Ectodermal cell (in vitro differentiated cells): ENCODE measurements around the gene SLC1A2.

Experiments used
- H3K27ac ChIP-seq: 2 replicates; pipeline ENCODE4 v1.7.0; 2013; ENCODE audit warnings: mild to moderate bottlenecking, low read depth, low read length; ENCODE audit not compliant: insufficient read depth, poor library complexity, severe bottlenecking
- H3K27me3 ChIP-seq: 2 replicates; pipeline ENCODE4 v1.7.0; 2013; ENCODE audit warnings: mild to moderate bottlenecking, low read length; ENCODE audit not compliant: insufficient read depth, control insufficient read depth, poor library complexity, severe bottlenecking
- H3K36me3 ChIP-seq: one replicate; pipeline ENCODE4 v1.7.0; 2013; ENCODE audit warnings: low read length; ENCODE audit not compliant: control insufficient read depth, insufficient read depth
- H3K4me1 ChIP-seq: one replicate; pipeline ENCODE4 v1.7.0; 2013; ENCODE audit warnings: low read length; ENCODE audit not compliant: control insufficient read depth, insufficient read depth
- H3K4me3 ChIP-seq: 2 replicates; pipeline ENCODE4 v1.7.0; 2013; ENCODE audit warnings: low read depth, low read length, control low read depth; ENCODE audit not compliant: insufficient read depth
- H3K9me3 ChIP-seq: 2 replicates; pipeline ENCODE4 v1.7.0; 2013; ENCODE audit warnings: mild to moderate bottlenecking, low read length, moderate library complexity; ENCODE audit not compliant: control insufficient read depth
- WGBS, 2 experiments: methylation state at CpG; one replicate each; pipeline ENCODE4 v1.1.7; 2013; ENCODE audit warnings: missing lambda C conversion rate in 2 of 2; 5-methylcytosine and 5-hydroxymethylcytosine counted together

SLC1A2 gene

GRCh38 chr11:35304386-35304775 is 115.0 kb downstream of the SLC1A2 start:
- Histone ChIP-seq H3K4me3 (no peak overlapping the region), H3K27ac (no peak overlapping the region), H3K36me3 (no peaks in the 10 kb centered on the region), H3K9me3 (no peaks in the 10 kb centered on the region), H3K27me3 (no peaks in the 10 kb centered on the region), H3K4me1 (no peaks in the 10 kb centered on the region)
- 86 to 91% methylated on average over 2 of the region's 2 CpGs for WGBS, 2 experiments

GRCh38 chr11:35303596-35304385 is 115.6 kb downstream of the SLC1A2 start:
- H3K27me3 ChIP-seq: no peaks in the 10 kb centered on the region
- WGBS, 2 experiments: 91 to 94% methylated on average over 6 of the region's 6 CpGs
- H3K4me3 ChIP-seq: no peak overlapping the region

GRCh38 chr11:35302398-35302797 is 117.0 kb downstream of the SLC1A2 start:
- Histone ChIP-seq H3K9me3 (no peaks in the 10 kb centered on the region), H3K4me3 (no peak overlapping the region), H3K4me1 (no peaks in the 10 kb centered on the region), H3K27me3 (no peaks in the 10 kb centered on the region), H3K36me3 (no peaks in the 10 kb centered on the region), H3K27ac (no peak overlapping the region)
- WGBS, 2 experiments: 97% methylated on average over 4 of the region's 4 CpGs

More at GRCh38 chr11:35303596-35304385, 115.6 kb downstream of the SLC1A2 start:
- Histone ChIP-seq H3K9me3 (no peaks in the 10 kb centered on the region), H3K36me3 (no peaks in the 10 kb centered on the region), H3K27ac (no peak overlapping the region), H3K4me1 (no peaks in the 10 kb centered on the region)

GRCh38 chr11:35298369-35298768 is 121.0 kb downstream of the SLC1A2 start:
- Histone ChIP-seq H3K36me3 (no peaks in the 10 kb centered on the region), H3K4me1 (no peaks in the 10 kb centered on the region), H3K9me3 (no peaks in the 10 kb centered on the region), H3K27me3 (no peaks in the 10 kb centered on the region), H3K27ac (no peak overlapping the region), H3K4me3 (no peak overlapping the region)
- WGBS, 2 experiments: 100% methylated on average over 1 of the region's 1 CpG

- Histone ChIP-seq H3K9me3 (no peaks in the 10 kb centered on the region), H3K27me3 (no peaks in the 10 kb centered on the region), H3K4me1 (no peaks in the 10 kb centered on the region), H3K36me3 (no peaks in the 10 kb centered on the region), H3K27ac (no peak overlapping the region), H3K4me3 (no peak overlapping the region)
- WGBS, 2 experiments: 87 to 98% methylated on average over 2 of the region's 2 CpGs
These were observed 123.6 kb downstream of the SLC1A2 start for GRCh38 chr11:35295751-35296150.

GRCh38 chr11:35293699-35294098 is 125.7 kb downstream of the SLC1A2 start:
- Histone ChIP-seq H3K9me3 (no peaks in the 10 kb centered on the region), H3K36me3 (no peaks in the 10 kb centered on the region), H3K27ac (no peak overlapping the region), H3K4me1 (no peaks in the 10 kb centered on the region), H3K27me3 (no peaks in the 10 kb centered on the region), H3K4me3 (no peak overlapping the region)
- WGBS, 2 experiments: 91 to 100% methylated on average over 3 to 4 of the region's 4 CpGs

GRCh38 chr11:35293035-35293434 is 126.3 kb downstream of the SLC1A2 start:
- H3K27ac ChIP-seq: no peak overlapping the region

GRCh38 chr11:35292279-35292678 is 127.1 kb downstream of the SLC1A2 start:
- Histone ChIP-seq H3K4me3 (no peak overlapping the region), H3K36me3 (no peaks in the 10 kb centered on the region), H3K4me1 (no peaks in the 10 kb centered on the region), H3K27me3 (no peaks in the 10 kb centered on the region), H3K9me3 (no peaks in the 10 kb centered on the region), H3K27ac (no peak overlapping the region)
- WGBS, 2 experiments: 92% methylated on average over 5 of the region's 5 CpGs

More at GRCh38 chr11:35293035-35293434, 126.3 kb downstream of the SLC1A2 start:
- Histone ChIP-seq H3K4me3 (no peak overlapping the region), H3K9me3 (no peaks in the 10 kb centered on the region), H3K36me3 (no peaks in the 10 kb centered on the region), H3K27me3 (no peaks in the 10 kb centered on the region), H3K4me1 (no peaks in the 10 kb centered on the region)
- WGBS, 2 experiments: 91 to 92% methylated on average over 2 of the region's 3 CpGs

- no peaks in the 10 kb centered on the region for H3K27me3 ChIP-seq
- no peak overlapping the region for H3K4me3 ChIP-seq
- H3K9me3 ChIP-seq: no peaks in the 10 kb centered on the region
- no peak overlapping the region for H3K27ac ChIP-seq
- 73 to 74% methylated on average over 3 of the region's 3 CpGs for WGBS, 2 experiments
- no peaks in the 10 kb centered on the region for H3K36me3 ChIP-seq
- no peaks in the 10 kb centered on the region for H3K4me1 ChIP-seq
These were observed 128.5 kb downstream of the SLC1A2 start for GRCh38 chr11:35290876-35291275.

- Histone ChIP-seq H3K27ac (no peak overlapping the region), H3K4me3 (no peak overlapping the region), H3K4me1 (no peaks in the 10 kb centered on the region), H3K36me3 (no peaks in the 10 kb centered on the region), H3K9me3 (no peaks in the 10 kb centered on the region), H3K27me3 (no peaks in the 10 kb centered on the region)
- 75 to 90% methylated on average over 1 to 2 of the region's 2 CpGs for WGBS, 2 experiments
These were observed 129.5 kb downstream of the SLC1A2 start for GRCh38 chr11:35289821-35290220.
